Activated naive CD8-positive, alpha-beta T cell (primary cell): ENCODE data around the gene TOP3B.

Experiments
- H3K27ac Mint-ChIP-seq: one replicate; pipeline ENCODE4 v1.8.0; 2021; ENCODE audit warnings: mixed read lengths
- H3K27me3 Mint-ChIP-seq: one replicate; pipeline ENCODE4 v1.8.0; 2021; ENCODE audit warnings: mixed read lengths
- H3K36me3 Mint-ChIP-seq: one replicate; pipeline ENCODE4 v1.8.0; 2021; ENCODE audit warnings: mixed read lengths
- H3K4me1 Mint-ChIP-seq: one replicate; pipeline ENCODE4 v1.8.0; 2021; ENCODE audit warnings: low read depth, mixed read lengths
- H3K4me3 Mint-ChIP-seq: one replicate; pipeline ENCODE4 v1.8.0; 2021; ENCODE audit warnings: mild to moderate bottlenecking, mixed read lengths
- H3K9me3 Mint-ChIP-seq: one replicate; pipeline ENCODE4 v1.8.0; 2021; ENCODE audit warnings: low read depth, mixed read lengths

TOP3B gene, protein sequence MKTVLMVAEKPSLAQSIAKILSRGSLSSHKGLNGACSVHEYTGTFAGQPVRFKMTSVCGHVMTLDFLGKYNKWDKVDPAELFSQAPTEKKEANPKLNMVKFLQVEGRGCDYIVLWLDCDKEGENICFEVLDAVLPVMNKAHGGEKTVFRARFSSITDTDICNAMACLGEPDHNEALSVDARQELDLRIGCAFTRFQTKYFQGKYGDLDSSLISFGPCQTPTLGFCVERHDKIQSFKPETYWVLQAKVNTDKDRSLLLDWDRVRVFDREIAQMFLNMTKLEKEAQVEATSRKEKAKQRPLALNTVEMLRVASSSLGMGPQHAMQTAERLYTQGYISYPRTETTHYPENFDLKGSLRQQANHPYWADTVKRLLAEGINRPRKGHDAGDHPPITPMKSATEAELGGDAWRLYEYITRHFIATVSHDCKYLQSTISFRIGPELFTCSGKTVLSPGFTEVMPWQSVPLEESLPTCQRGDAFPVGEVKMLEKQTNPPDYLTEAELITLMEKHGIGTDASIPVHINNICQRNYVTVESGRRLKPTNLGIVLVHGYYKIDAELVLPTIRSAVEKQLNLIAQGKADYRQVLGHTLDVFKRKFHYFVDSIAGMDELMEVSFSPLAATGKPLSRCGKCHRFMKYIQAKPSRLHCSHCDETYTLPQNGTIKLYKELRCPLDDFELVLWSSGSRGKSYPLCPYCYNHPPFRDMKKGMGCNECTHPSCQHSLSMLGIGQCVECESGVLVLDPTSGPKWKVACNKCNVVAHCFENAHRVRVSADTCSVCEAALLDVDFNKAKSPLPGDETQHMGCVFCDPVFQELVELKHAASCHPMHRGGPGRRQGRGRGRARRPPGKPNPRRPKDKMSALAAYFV

DNA sequence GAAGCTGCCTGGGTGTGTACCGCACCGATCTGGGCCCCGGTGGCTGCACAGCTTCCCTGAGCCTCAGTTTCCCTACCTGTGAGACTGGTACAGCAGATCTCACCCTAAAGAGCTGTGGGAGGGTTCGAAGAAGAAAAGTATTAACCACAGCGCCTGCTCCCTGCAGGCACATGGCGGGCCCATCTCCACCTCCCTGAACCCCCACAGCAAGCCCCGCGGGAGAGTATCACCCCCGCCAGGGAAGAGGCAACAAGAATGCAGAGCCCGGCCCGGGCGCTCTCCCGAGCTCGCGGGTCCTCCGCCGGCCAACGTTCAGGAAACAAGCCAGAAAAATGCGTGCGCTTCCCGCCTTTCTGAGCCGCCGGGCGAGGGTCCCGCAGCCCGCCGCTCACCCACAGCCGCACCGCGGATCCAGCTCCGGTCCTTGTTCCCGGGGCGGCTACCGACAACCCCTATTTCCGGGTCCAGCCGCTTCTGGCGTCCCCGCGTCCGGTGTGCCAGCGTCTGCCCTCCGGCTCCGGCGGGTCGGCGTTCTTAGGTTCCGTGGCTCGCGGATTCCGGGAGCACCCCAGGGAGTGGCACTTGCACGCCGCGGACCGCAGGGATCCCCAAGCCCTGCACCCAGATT is at the start of gene TOP3B:
Gene TOP3B, minus strand, starts transcription at position 450 of the 628 bp plus-strand sequence. CDS start 7,078 bp downstream, outside the sequence.
- H3K4me1 Mint-ChIP-seq = peaks cover 30% of the 10 kb centered on the region
- no peaks in the 10 kb centered on the region for H3K27me3 Mint-ChIP-seq
- H3K36me3 Mint-ChIP-seq = no peaks in the 10 kb centered on the region
- H3K9me3 Mint-ChIP-seq = no peaks in the 10 kb centered on the region
- H3K4me3 Mint-ChIP-seq = peak within 1 kb of the TSS; percentile 91
- H3K27ac Mint-ChIP-seq = peak within 1 kb of the TSS; percentile 84

DNA sequence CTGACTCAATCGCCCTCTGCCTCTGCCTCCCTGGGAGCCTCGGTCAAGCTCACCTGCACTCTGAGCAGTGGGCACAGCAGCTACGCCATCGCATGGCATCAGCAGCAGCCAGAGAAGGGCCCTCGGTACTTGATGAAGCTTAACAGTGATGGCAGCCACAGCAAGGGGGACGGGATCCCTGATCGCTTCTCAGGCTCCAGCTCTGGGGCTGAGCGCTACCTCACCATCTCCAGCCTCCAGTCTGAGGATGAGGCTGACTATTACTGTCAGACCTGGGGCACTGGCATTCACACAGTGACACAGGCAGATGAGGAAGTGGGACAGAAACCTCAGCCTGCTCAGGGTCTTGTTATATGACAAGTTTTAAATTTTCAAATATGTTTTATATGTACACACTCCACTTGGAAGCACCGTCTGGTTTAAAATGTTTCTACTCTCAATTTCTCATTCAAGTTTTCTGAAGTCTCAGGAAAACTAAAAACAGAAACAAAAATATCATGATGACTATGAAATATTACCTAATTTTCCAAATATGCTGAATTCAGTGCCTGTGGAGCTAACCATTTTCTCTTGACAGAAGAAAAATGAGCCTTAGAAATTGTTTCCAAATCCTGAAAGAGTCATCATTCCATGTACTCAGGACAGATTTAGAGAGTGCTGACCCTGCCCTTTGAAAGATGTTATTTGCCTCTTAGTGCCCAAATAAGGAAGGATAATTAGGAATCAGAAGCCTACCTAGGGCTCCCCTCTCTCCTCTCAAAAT is 48.8 kb upstream of the TOP3B start:
- Mint-ChIP-seq H3K4me3 (no peak overlapping the region), H3K27ac (no peak overlapping the region)

DNA sequence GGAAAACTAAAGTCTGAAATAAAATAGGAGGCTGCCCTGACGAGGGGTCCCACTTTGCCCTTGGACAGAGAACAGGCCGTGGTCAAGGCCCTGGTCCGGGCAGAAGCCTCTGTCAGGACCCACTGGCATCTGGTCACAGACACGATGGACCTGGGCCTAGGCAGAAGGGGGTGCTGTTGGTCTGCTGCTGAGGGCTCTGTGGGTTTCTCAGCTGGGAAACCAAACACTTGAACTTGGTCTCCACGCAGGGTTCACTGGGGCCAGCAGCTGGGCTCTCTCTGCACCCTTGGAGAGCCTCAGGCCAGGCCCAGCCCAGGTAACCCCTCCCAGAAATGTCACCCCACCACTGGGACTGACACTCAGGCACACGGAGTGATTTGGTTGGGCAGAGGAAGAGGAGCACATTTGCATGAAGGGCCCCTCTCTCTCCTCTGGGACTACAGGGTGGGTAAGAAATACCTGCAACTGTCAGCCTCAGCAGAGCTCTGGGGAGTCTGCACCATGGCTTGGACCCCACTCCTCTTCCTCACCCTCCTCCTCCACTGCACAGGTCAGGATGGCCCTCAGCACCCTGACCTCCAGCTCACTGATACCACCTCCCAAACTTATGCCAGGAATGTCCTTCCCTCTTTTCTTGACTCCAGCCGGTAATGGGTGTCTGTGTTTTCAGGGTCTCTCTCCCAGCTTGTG is 48.1 kb upstream of the TOP3B start:
- Mint-ChIP-seq H3K4me1 (no peaks in the 10 kb centered on the region), H3K36me3 (no peaks in the 10 kb centered on the region), H3K4me3 (no peak overlapping the region), H3K27ac (no peak overlapping the region), H3K9me3 (no peaks in the 10 kb centered on the region), H3K27me3 (peaks cover 1% of the 10 kb centered on the region)

More for the DNA sequence above, 48.8 kb upstream of the TOP3B start:
- peaks cover 1% of the 10 kb centered on the region for H3K27me3 Mint-ChIP-seq
- H3K9me3 Mint-ChIP-seq = no peaks in the 10 kb centered on the region
- no peaks in the 10 kb centered on the region for H3K36me3 Mint-ChIP-seq
- H3K4me1 Mint-ChIP-seq = no peaks in the 10 kb centered on the region

DNA sequence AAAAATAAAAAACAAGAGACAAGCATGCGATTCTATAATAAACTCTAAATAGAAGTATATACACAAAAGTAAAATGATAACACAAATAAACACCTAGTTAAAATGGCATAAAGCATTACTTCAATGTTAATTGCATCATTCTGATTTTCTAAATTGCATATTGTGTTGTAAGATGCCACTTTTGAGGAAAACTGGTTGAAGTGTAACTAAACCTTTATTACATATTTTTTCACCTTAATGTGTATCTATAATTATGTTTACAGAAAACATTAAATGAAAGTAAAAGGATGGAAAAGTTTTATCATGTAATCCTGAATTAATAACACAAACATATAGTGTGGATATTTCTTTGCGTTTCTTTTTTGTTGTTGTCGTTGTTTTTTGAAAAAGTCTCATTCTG is 45.4 kb upstream of the TOP3B start:
- H3K27me3 Mint-ChIP-seq = no peaks in the 10 kb centered on the region
- H3K36me3 Mint-ChIP-seq = no peaks in the 10 kb centered on the region
- H3K27ac Mint-ChIP-seq = no peak overlapping the region
- H3K4me1 Mint-ChIP-seq = no peaks in the 10 kb centered on the region
- H3K4me3 Mint-ChIP-seq = no peak overlapping the region
- H3K9me3 Mint-ChIP-seq = no peaks in the 10 kb centered on the region

GRCh38 chr22:22026157-22026831 is 43.7 kb upstream of the TOP3B start:
- Mint-ChIP-seq H3K27ac (no peak overlapping the region), H3K9me3 (no peaks in the 10 kb centered on the region), H3K36me3 (no peaks in the 10 kb centered on the region), H3K27me3 (no peaks in the 10 kb centered on the region), H3K4me3 (no peak overlapping the region), H3K4me1 (no peaks in the 10 kb centered on the region)

GRCh38 chr22:22025320-22026156 is 43.0 kb upstream of the TOP3B start:
- H3K9me3 Mint-ChIP-seq = no peaks in the 10 kb centered on the region
- H3K4me3 Mint-ChIP-seq = no peak overlapping the region
- no peaks in the 10 kb centered on the region for H3K4me1 Mint-ChIP-seq
- no peaks in the 10 kb centered on the region for H3K27me3 Mint-ChIP-seq
- H3K36me3 Mint-ChIP-seq = no peaks in the 10 kb centered on the region
- H3K27ac Mint-ChIP-seq = no peak overlapping the region

DNA sequence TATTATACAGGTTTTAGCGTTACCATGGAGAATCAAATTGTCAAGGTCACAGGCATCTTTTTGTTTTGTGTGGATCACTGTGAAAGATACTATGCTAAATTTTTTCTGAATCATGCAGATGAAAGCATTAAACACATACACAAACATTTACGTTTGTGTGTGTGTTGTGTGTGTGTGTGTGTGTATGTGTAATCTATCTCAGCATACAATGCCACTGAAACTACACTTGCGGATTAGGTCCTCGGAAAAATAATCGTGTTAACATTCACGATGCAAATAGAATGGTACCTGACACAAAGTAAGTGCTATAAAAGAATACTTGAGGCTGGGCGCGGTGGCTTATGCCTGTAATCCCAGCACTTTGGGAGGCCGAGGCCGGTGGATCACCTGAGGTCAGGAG is 41.9 kb upstream of the TOP3B start:
- no peaks in the 10 kb centered on the region for H3K36me3 Mint-ChIP-seq
- H3K4me3 Mint-ChIP-seq = no peak overlapping the region
- H3K27ac Mint-ChIP-seq = no peak overlapping the region
- no peaks in the 10 kb centered on the region for H3K27me3 Mint-ChIP-seq
- no peaks in the 10 kb centered on the region for H3K9me3 Mint-ChIP-seq
- H3K4me1 Mint-ChIP-seq = no peaks in the 10 kb centered on the region

GRCh38 chr22:22023581-22024137 is 41.1 kb upstream of the TOP3B start:
- Mint-ChIP-seq H3K9me3 (no peaks in the 10 kb centered on the region), H3K36me3 (no peaks in the 10 kb centered on the region), H3K27me3 (no peaks in the 10 kb centered on the region), H3K27ac (no peak overlapping the region), H3K4me3 (no peak overlapping the region), H3K4me1 (no peaks in the 10 kb centered on the region)

- Mint-ChIP-seq H3K4me3 (no peak overlapping the region), H3K36me3 (no peaks in the 10 kb centered on the region), H3K27me3 (no peaks in the 10 kb centered on the region), H3K4me1 (no peaks in the 10 kb centered on the region), H3K9me3 (no peaks in the 10 kb centered on the region), H3K27ac (no peak overlapping the region)
Observed at GRCh38 chr22:22022947-22023534, 40.5 kb upstream of the TOP3B start.

- Mint-ChIP-seq H3K4me3 (no peak overlapping the region), H3K36me3 (no peaks in the 10 kb centered on the region), H3K9me3 (no peaks in the 10 kb centered on the region), H3K27me3 (no peaks in the 10 kb centered on the region), H3K4me1 (no peaks in the 10 kb centered on the region), H3K27ac (no peak overlapping the region)
Observed at GRCh38 chr22:22022255-22022840, 39.8 kb upstream of the TOP3B start.

- Mint-ChIP-seq H3K9me3 (no peaks in the 10 kb centered on the region), H3K4me1 (no peaks in the 10 kb centered on the region), H3K36me3 (no peaks in the 10 kb centered on the region), H3K27me3 (no peaks in the 10 kb centered on the region), H3K27ac (no peak overlapping the region), H3K4me3 (no peak overlapping the region)
Observed at GRCh38 chr22:22021162-22021750, 38.7 kb upstream of the TOP3B start.

- Mint-ChIP-seq H3K4me3 (no peak overlapping the region), H3K27ac (no peak overlapping the region), H3K4me1 (no peaks in the 10 kb centered on the region), H3K9me3 (no peaks in the 10 kb centered on the region), H3K36me3 (no peaks in the 10 kb centered on the region), H3K27me3 (no peaks in the 10 kb centered on the region)
Observed at GRCh38 chr22:22020425-22020852, 37.9 kb upstream of the TOP3B start.
